Osteocyte (in vitro differentiated cells): ENCODE results near the gene SMAD3. TPM values are rescaled to one million over a fixed set of nuclear protein-coding genes. Genes with fewer than 3 reads are reported as not detected.

Experiments
- DNase-seq: peaks from one replicate; pipeline ENCODE4 v3.0.0; 2021; ENCODE audit warnings: mixed read lengths; ENCODE audit not compliant: unreplicated experiment; ENCODE audit errors: extremely low spot score
- H3K27ac Mint-ChIP-seq: one replicate; pipeline ENCODE4 v1.8.0; 2021; ENCODE audit warnings: mild to moderate bottlenecking, mixed read lengths; ENCODE audit not compliant: unreplicated experiment
- H3K27me3 Mint-ChIP-seq: one replicate; pipeline ENCODE4 v1.8.0; 2021; ENCODE audit warnings: mixed read lengths; ENCODE audit not compliant: unreplicated experiment
- H3K36me3 Mint-ChIP-seq: one replicate; pipeline ENCODE4 v1.8.0; 2021; ENCODE audit warnings: mixed read lengths; ENCODE audit not compliant: unreplicated experiment
- H3K4me1 Mint-ChIP-seq: one replicate; pipeline ENCODE4 v1.8.0; 2021; ENCODE audit warnings: mixed read lengths; ENCODE audit not compliant: unreplicated experiment
- H3K4me3 Mint-ChIP-seq: one replicate; pipeline ENCODE4 v1.8.0; 2021; ENCODE audit warnings: mild to moderate bottlenecking, moderate library complexity, mixed read lengths; ENCODE audit not compliant: unreplicated experiment
- H3K9me3 Mint-ChIP-seq: one replicate; pipeline ENCODE4 v1.8.0; 2021; ENCODE audit warnings: mixed read lengths; ENCODE audit not compliant: unreplicated experiment
- total RNA-seq: library from RNA; stranded (reverse); gene quantifications from 2 replicates; pipeline ENCODE4 v1.2.1, GENCODE V29; 2021
- TF ChIP-seq, protein P1 (sequence below): fragments of 200-600 bp; sonication (generic); IDR thresholded peaks from 2 replicates; pipeline ENCODE4 v1.5.0; 2021; ENCODE audit warnings: antibody characterized with exemption, mild to moderate bottlenecking, moderate library complexity

The SMAD3 gene
- total RNA-seq, 1 donor from 2014 or later, result 39.7 TPM

DNA sequence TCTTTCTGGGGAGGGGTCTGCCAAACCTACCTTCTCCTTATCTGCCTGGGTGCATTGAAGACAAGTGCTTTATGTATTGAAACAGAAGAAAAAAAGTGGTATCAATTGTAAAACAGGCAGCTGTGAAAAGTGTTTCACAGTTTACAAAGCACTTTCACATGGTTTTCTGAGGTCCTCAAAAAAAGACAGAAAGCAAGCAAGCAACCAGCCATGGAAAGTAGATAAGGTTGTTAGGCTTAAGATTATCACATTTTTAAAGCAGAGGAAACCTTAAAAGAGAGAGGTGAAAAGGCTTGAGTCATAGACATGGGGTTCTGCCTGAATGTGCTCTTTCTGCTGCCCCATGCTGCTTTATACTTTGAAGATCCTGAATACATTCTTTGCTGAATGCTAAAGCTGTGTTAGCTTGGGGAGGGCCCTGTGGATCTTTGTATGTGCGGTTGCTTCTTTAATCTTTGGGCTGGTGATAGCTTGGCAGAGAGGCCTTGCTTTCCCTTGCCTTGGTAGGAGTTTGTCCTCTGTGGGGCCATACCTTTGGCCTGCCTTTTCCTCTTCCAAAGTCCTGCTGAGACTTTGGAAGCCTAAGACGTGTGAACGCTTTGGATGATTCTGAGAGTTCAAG, 2.6 kb downstream of the SMAD3 start:
- Mint-ChIP-seq H3K4me3 (peak overlapping the region; percentile 96), H3K27ac (peak overlapping the region; percentile 73), H3K36me3 (peaks cover 6% of the 10 kb centered on the region), H3K27me3 (no peaks in the 10 kb centered on the region), H3K4me1 (peaks cover 49% of the 10 kb centered on the region), H3K9me3 (no peaks in the 10 kb centered on the region)
- TF ChIP-seq, protein P1, sequence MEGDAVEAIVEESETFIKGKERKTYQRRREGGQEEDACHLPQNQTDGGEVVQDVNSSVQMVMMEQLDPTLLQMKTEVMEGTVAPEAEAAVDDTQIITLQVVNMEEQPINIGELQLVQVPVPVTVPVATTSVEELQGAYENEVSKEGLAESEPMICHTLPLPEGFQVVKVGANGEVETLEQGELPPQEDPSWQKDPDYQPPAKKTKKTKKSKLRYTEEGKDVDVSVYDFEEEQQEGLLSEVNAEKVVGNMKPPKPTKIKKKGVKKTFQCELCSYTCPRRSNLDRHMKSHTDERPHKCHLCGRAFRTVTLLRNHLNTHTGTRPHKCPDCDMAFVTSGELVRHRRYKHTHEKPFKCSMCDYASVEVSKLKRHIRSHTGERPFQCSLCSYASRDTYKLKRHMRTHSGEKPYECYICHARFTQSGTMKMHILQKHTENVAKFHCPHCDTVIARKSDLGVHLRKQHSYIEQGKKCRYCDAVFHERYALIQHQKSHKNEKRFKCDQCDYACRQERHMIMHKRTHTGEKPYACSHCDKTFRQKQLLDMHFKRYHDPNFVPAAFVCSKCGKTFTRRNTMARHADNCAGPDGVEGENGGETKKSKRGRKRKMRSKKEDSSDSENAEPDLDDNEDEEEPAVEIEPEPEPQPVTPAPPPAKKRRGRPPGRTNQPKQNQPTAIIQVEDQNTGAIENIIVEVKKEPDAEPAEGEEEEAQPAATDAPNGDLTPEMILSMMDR, result no peak
- DNase-seq, result no peak

DNA sequence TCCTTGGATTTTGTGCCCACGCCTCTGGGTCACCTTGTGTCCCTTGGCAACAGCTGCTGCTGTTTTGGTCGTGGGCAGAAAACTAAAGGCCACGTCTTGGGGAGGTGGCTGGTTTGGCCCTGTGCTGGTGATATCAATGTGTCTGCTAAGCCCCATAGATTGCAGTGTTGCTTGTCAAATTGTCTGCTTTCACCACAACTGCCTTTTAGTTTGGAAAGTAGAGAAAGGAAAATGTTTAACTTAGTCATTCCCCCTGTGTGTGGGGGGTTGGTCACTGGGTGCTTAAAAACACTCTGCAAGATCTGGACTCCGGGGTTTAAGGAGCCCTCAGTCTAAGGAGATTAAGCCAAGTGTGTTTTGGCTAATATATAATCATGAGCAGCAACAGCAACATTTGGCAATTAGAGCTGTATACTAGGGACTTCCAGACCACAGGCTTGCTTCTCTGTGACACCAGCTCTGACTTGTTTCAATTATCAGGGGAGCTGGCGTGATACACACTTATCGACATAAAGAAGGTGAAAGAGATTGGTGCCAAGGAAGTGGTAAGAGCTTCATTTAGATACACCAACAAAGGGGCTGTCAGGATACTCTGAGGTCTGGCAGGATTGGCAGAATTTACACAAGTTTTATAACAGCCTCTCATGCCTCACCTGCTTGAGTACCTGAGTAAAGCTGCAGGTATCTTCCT, 3.5 kb downstream of the SMAD3 start:
- Mint-ChIP-seq H3K9me3 (no peaks in the 10 kb centered on the region), H3K27me3 (no peaks in the 10 kb centered on the region), H3K36me3 (peaks cover 6% of the 10 kb centered on the region), H3K27ac (peak overlapping the region; percentile 57), H3K4me3 (peak overlapping the region; percentile 96), H3K4me1 (peaks cover 50% of the 10 kb centered on the region)
- TF ChIP-seq, protein P1, result no peak
- DNase-seq, result no peak

DNA sequence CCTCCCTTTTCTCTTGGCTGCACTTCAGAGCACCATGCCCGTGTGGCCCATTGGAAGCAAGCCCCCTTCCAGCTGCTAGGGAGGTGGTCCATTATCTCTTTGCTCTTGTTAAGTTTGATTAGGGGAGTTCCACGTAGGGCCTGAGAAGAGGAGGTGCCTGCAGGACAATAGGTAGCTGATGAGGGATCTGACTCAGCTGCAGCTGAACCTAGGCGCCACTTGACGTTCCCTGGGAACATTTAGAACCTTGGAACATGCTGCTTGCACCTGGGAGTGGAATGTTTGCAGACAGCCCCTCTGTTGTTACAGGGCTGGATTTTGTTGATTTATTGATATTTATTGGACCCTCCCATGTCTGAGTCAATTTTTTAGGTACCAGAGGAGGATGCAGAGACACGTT, 4.7 kb downstream of the SMAD3 start:
- peaks cover 6% of the 10 kb centered on the region for H3K36me3 Mint-ChIP-seq
- peaks cover 55% of the 10 kb centered on the region for H3K4me1 Mint-ChIP-seq
- TF ChIP-seq, protein P1, result no peak
- H3K27me3 Mint-ChIP-seq, result no peaks in the 10 kb centered on the region
- H3K27ac Mint-ChIP-seq, result no peak overlapping the region
- no peak for DNase-seq
- no peaks in the 10 kb centered on the region for H3K9me3 Mint-ChIP-seq
- no peak overlapping the region for H3K4me3 Mint-ChIP-seq

DNA sequence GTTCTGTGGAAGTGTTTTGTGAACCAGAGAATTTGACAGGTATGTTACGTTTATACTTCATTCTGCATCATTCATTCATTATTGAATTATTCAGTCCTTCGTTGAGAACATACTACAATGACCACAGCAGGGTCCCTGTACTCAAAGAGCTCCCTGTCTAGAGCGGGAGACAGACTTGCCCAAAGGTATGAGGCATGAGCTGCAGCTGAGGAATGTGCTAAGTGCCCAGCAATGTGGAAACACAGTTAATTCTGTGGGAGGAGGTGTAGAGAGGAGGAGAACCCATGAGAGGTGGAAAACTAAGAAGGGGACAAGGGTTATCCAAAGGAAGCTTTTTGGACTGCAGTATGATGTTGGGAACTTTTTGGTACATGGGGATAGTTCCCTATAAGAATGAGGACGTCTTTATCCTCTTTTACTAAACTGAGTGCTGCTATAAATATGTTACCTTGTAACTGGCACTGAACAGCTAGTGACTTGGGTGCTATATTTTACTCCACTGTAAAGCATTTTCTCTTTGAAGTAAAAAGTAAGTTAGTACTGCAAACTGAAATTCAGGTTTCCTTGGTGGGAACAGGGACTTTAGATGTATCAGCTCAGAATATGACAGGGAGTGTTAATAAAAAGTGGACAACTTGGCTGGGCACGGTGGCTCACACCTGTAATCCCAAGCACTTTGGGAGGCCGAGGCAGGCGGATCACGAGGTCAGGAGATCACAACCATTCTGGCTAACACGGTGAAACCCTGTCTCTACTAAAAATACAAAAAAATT, 5.7 kb downstream of the SMAD3 start:
- Mint-ChIP-seq H3K27me3 (no peaks in the 10 kb centered on the region), H3K4me3 (no peak overlapping the region), H3K27ac (no peak overlapping the region), H3K4me1 (peaks cover 63% of the 10 kb centered on the region), H3K9me3 (no peaks in the 10 kb centered on the region), H3K36me3 (peaks cover 8% of the 10 kb centered on the region)
- no peak for DNase-seq
- TF ChIP-seq, protein P1, result no peak

DNA sequence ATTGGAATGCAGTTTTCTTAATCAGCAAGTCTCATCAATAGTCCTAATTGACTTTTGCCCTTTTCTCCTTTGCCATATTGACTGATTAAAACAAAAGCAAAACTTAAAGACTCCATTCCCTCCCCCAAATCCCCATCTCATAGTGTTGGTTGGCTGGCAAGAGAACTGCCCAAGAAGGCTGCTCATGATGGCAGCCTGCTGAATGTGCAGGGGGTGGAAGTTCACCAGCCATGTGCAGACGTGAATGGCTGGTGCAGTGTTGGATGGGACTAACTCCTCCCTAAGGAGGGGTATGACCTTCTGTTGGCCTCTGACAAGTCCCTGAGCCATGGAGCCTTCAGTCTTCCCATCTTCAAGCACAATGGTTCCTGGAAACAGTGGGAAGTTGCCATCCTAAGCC, 7.0 kb downstream of the SMAD3 start:
- Mint-ChIP-seq H3K27ac (no peak overlapping the region), H3K36me3 (peaks cover 8% of the 10 kb centered on the region), H3K4me1 (peaks cover 70% of the 10 kb centered on the region), H3K9me3 (no peaks in the 10 kb centered on the region), H3K4me3 (no peak overlapping the region), H3K27me3 (no peaks in the 10 kb centered on the region)
- TF ChIP-seq, protein P1, result no peak
- DNase-seq, result no peak
